Progenitor cell of endocrine pancreas (in vitro differentiated cells): ENCODE results near the gene DNAAF1. TPM values are rescaled to one million over a fixed set of nuclear protein-coding genes. Genes with fewer than 3 reads are reported as not detected.

Experiments
- DNase-seq: peaks from one replicate; pipeline ENCODE4 v3.0.0; 2021; ENCODE audit warnings: low spot score; ENCODE audit not compliant: unreplicated experiment
- H3K27ac Mint-ChIP-seq: 2 replicates; pipeline ENCODE4 v1.8.0; 2021; ENCODE audit warnings: mild to moderate bottlenecking, moderate library complexity, mixed read lengths
- H3K27me3 Mint-ChIP-seq: 2 replicates; pipeline ENCODE4 v1.8.0; 2021; ENCODE audit warnings: mixed read lengths
- H3K36me3 Mint-ChIP-seq: 2 replicates; pipeline ENCODE4 v1.8.0; 2022; ENCODE audit warnings: mixed read lengths; ENCODE audit not compliant: insufficient read depth
- H3K4me1 Mint-ChIP-seq: 2 replicates; pipeline ENCODE4 v1.8.0; 2021; ENCODE audit warnings: low read depth, mixed read lengths
- H3K4me3 Mint-ChIP-seq: 2 replicates; pipeline ENCODE4 v1.8.0; 2021; ENCODE audit warnings: low read depth, mild to moderate bottlenecking, moderate library complexity, mixed read lengths
- H3K9me3 Mint-ChIP-seq: 2 replicates; pipeline ENCODE4 v1.8.0; 2021; ENCODE audit warnings: low read depth, mixed read lengths
- CTCF ChIP-seq: fragments of 200-600 bp; sonication (generic); IDR thresholded peaks from one replicate; pipeline ENCODE4 v1.5.0; 2021; ENCODE audit warnings: antibody characterized with exemption, mild to moderate bottlenecking; ENCODE audit not compliant: unreplicated experiment
- total RNA-seq: library from RNA; stranded (reverse); gene quantifications from 2 replicates; pipeline ENCODE4 v1.2.1, GENCODE V29; 2021

DNAAF1 gene
- total RNA-seq, 1 donor from 2014 or later, result 1.8 TPM

GRCh38 chr16:84207879-84208278 is 62.8 kb downstream of the DNAAF1 start:
- no peaks in the 10 kb centered on the region for H3K4me1 Mint-ChIP-seq
- H3K4me3 Mint-ChIP-seq, result no peak overlapping the region
- no peaks in the 10 kb centered on the region for H3K36me3 Mint-ChIP-seq
- H3K9me3 Mint-ChIP-seq, result peaks cover 5% of the 10 kb centered on the region
- H3K27ac Mint-ChIP-seq, result no peak overlapping the region
- H3K27me3 Mint-ChIP-seq, result peaks cover 8% of the 10 kb centered on the region
- no peak for DNase-seq
- no peak for TF ChIP-seq CTCF

GRCh38 chr16:84209989-84210388 is 64.9 kb downstream of the DNAAF1 start:
- H3K4me3 Mint-ChIP-seq, result no peak overlapping the region
- peaks cover 8% of the 10 kb centered on the region for H3K27me3 Mint-ChIP-seq
- H3K4me1 Mint-ChIP-seq, result no peaks in the 10 kb centered on the region
- peaks cover 2% of the 10 kb centered on the region for H3K9me3 Mint-ChIP-seq
- H3K27ac Mint-ChIP-seq, result no peak overlapping the region
- no peak for DNase-seq
- H3K36me3 Mint-ChIP-seq, result no peaks in the 10 kb centered on the region
- no peak for TF ChIP-seq CTCF

GRCh38 chr16:84212154-84212553 is 67.0 kb downstream of the DNAAF1 start:
- Mint-ChIP-seq H3K9me3 (peaks cover 2% of the 10 kb centered on the region), H3K27ac (no peak overlapping the region), H3K4me1 (no peaks in the 10 kb centered on the region), H3K4me3 (no peak overlapping the region), H3K27me3 (peaks cover 8% of the 10 kb centered on the region), H3K36me3 (no peaks in the 10 kb centered on the region)
- no peak for DNase-seq
- TF ChIP-seq CTCF, result no peak

- Mint-ChIP-seq H3K4me1 (no peaks in the 10 kb centered on the region), H3K27me3 (peaks cover 8% of the 10 kb centered on the region), H3K4me3 (no peak overlapping the region), H3K27ac (no peak overlapping the region), H3K36me3 (no peaks in the 10 kb centered on the region), H3K9me3 (peaks cover 2% of the 10 kb centered on the region)
- DNase-seq, result no peak
- no peak for TF ChIP-seq CTCF
Observed at GRCh38 chr16:84212631-84213030, 67.5 kb downstream of the DNAAF1 start.

- H3K4me1 Mint-ChIP-seq, result no peaks in the 10 kb centered on the region
- peaks cover 18% of the 10 kb centered on the region for H3K27me3 Mint-ChIP-seq
- peaks cover 2% of the 10 kb centered on the region for H3K9me3 Mint-ChIP-seq
- no peak for DNase-seq
- H3K36me3 Mint-ChIP-seq, result no peaks in the 10 kb centered on the region
- no peak overlapping the region for H3K4me3 Mint-ChIP-seq
- no peak overlapping the region for H3K27ac Mint-ChIP-seq
- no peak for TF ChIP-seq CTCF
Observed at GRCh38 chr16:84214451-84215066, 69.5 kb downstream of the DNAAF1 start.
